ENCODE results near the gene CAMTA1. TPM values are rescaled to one million over a fixed set of nuclear protein-coding genes. Genes with fewer than 3 reads are reported as not detected.
"Not testable (repeated sequence)": the region's sequence is repeated elsewhere in the genome, so short reads cannot be mapped to it uniquely, and the experiment has no call there.

CAMTA1 gene
- total RNA-seq, 2 donors from 2014 or later: 36.5 to 57.5 TPM

DNA sequence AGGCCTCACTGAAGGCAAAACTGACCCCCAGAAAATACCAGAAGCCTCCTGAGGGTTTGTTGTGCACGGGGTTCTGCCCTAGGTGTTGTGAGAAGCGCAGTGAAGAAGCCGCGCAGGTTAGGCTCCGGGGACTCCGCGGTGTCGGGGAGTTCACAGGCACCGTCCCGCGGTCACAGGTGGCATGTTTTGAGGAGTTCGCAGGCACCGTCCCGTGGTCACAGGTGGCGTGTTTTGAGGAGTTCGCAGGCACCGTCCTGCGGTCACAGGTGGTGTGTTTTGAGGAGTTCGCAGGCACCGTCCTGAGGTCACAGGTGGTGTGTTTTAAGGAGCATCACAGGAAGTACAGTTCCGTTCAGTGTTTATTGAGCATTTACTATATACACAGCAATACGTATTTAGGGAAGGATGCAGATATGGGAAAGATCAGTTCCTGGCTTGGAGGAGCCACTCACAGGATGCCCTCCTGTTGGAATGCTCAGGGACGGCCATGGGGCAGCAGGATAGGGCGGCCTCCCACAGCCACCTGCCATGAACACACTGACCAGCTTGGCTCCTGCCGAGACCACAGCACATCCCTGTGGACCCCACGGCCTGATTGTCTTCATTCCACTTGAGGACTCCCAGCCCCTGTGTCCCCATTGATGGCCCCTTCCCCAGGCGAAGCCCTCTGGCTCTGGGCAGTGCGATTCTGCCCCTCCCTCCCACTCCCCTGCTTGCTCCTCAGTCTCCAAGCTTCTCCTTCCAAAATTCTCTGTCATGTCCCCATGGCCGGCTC is 899.8 kb downstream of the CAMTA1 start:
- DNase-seq (ENCODE audit: low spot score) (no peak), ATAC-seq (no peak)
- Mint-ChIP-seq H3K27me3 (peaks cover 11 to 14% of the 10 kb centered on the region in 2 donors), H3K27ac (peak overlapping the region in 1 of 2 donors; percentile 47), H3K9me3 (no peaks in the 10 kb centered on the region), H3K36me3 (no peaks in the 10 kb centered on the region), H3K4me1 (ENCODE audit: low read depth in 2 of 2) (no peaks in the 10 kb centered on the region), H3K4me3 (no peak overlapping the region)

DNA sequence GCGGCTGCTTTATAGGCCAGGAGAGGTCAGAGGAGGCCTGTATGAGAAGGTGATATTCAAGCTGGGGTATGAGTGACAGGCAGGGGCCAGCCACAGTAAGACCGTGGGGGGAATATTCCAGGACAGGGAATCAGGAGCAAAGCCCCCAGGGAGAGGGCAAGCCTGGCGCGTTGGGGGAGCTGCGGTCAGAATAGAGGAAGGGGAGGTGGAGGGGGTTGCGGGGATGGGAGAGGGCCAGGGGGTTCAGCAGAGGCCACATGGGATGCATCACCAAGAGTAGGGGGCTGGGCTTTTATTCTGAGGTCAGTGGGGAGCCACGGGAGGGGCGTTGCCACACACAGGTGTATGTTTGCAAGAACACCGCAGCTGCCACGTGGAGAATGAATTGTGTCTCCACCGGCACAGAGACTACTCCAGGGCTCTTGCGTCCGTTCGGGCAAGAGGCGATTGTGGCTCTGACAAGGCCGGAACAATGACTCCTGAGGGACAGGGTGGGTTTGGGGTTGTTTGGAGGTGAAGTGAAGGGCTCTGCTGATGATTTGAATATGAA is 901.1 kb downstream of the CAMTA1 start:
- DNase-seq (ENCODE audit: low spot score): no peak
- Mint-ChIP-seq H3K4me1 (ENCODE audit: low read depth in 2 of 2) (no peaks in the 10 kb centered on the region), H3K9me3 (no peaks in the 10 kb centered on the region), H3K27ac (no peak overlapping the region), H3K27me3 (peaks cover 14 to 17% of the 10 kb centered on the region in 2 donors), H3K36me3 (no peaks in the 10 kb centered on the region), H3K4me3 (no peak overlapping the region)
- no peak for ATAC-seq

DNA sequence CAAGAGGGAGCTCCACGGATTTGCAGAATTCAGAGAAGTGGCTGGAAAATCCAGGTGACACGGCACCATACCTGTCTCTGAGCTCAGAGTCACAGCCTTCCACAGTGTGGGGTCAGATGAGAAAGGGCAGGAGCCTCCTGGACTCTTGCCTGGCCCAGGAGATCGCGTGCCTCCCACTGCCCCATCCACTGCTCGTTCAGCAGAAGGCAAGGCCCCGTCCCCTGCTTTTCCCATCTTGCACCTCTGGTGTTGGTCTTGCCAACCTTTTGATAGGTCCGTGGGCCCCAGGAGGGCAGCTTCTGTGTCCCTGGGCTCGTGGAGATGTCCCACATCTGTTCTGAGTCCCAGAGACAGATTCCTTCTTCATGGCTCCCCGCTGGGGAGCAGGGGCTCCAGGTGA is 902.2 kb downstream of the CAMTA1 start:
- H3K27me3 Mint-ChIP-seq: peaks cover 14 to 21% of the 10 kb centered on the region in 2 donors
- DNase-seq (ENCODE audit: low spot score): no peak
- no peak overlapping the region for H3K4me3 Mint-ChIP-seq

DNA sequence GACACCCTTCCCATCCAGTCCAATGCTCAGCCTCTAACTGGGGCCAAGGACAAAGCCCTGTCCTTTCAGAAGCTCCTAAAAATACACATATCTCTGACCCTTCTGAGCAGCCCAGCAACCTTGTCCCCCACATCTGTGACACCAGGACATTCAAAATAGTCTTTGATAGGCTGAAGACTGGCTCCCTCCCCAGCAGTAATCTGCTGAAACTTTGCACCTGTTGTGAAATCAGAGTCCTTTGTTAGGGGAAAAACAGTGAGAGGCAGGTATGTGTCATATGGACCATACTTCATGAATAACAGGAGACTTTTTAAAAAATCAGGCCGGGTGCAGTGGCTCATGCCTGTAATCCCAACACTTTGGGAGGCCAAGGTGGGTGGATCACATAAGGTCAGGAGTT is 903.4 kb downstream of the CAMTA1 start:
- Mint-ChIP-seq H3K9me3 (no peaks in the 10 kb centered on the region), H3K4me1 (ENCODE audit: low read depth in 2 of 2) (no peaks in the 10 kb centered on the region), H3K27ac (no peak overlapping the region), H3K4me3 (no peak overlapping the region), H3K27me3 (peaks cover 15 to 27% of the 10 kb centered on the region in 2 donors), H3K36me3 (no peaks in the 10 kb centered on the region)
- no peak for ATAC-seq
- no peak for DNase-seq (ENCODE audit: low spot score)

More for the DNA sequence above, 902.2 kb downstream of the CAMTA1 start:
- no peak overlapping the region for H3K27ac Mint-ChIP-seq
- no peak for ATAC-seq
- H3K4me1 Mint-ChIP-seq (ENCODE audit: low read depth in 2 of 2): no peaks in the 10 kb centered on the region
- no peaks in the 10 kb centered on the region for H3K36me3 Mint-ChIP-seq
- no peaks in the 10 kb centered on the region for H3K9me3 Mint-ChIP-seq

DNA sequence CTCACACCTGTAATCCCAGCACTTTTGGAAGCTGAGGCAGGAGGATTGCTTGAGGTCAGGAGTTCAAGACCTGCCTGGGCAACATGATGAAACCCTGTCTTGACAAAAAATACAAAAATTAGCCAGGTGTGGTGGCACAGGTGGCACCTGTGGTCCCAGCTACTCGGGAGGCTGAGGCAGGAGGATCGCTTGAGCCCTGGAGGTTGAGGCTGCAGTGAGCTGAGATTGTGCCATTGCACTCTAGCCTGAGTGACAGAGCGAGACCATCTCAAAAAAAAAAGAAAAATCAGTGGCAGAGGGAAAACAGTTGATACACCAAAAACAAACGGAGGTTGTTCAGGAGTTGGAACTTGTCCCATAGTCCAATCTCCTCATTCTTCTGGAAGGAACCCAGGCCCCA is 904.1 kb downstream of the CAMTA1 start:
- not testable (repeated sequence) for H3K4me1 Mint-ChIP-seq (ENCODE audit: low read depth in 2 of 2); H3K9me3 Mint-ChIP-seq; DNase-seq (ENCODE audit: low spot score); H3K36me3 Mint-ChIP-seq; H3K27ac Mint-ChIP-seq; ATAC-seq; H3K4me3 Mint-ChIP-seq
- H3K27me3 Mint-ChIP-seq: peaks cover 20 to 32% of the 10 kb centered on the region in 2 donors

DNA sequence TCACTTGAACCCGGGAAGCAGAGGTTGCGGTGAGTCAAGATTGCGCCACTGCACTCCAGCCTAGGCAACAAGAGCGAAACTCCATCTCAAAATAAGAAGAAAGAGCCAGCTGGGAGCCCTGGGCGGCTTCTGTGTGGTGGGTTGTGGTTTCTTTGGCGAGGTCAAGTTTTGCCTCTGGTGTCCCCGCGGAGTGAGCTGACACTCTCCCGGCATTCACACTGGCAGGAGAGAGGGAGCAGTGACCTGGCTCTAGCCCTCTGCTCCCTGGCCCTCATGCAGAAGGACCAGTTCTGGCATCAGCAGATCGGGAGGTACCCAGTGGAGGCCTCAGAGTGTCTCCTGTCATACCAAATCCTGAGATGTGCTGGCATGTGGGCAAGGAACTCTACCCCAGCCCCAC is 904.8 kb downstream of the CAMTA1 start:
- ATAC-seq (no peak), DNase-seq (ENCODE audit: low spot score) (no peak)
- H3K36me3 Mint-ChIP-seq: no peaks in the 10 kb centered on the region
- H3K4me3 Mint-ChIP-seq: no peak overlapping the region
- H3K4me1 Mint-ChIP-seq (ENCODE audit: low read depth in 2 of 2): no peaks in the 10 kb centered on the region
- peaks cover 3% of the 10 kb centered on the region for H3K9me3 Mint-ChIP-seq
- peaks cover 28 to 36% of the 10 kb centered on the region in 2 donors for H3K27me3 Mint-ChIP-seq
- no peak overlapping the region for H3K27ac Mint-ChIP-seq

DNA sequence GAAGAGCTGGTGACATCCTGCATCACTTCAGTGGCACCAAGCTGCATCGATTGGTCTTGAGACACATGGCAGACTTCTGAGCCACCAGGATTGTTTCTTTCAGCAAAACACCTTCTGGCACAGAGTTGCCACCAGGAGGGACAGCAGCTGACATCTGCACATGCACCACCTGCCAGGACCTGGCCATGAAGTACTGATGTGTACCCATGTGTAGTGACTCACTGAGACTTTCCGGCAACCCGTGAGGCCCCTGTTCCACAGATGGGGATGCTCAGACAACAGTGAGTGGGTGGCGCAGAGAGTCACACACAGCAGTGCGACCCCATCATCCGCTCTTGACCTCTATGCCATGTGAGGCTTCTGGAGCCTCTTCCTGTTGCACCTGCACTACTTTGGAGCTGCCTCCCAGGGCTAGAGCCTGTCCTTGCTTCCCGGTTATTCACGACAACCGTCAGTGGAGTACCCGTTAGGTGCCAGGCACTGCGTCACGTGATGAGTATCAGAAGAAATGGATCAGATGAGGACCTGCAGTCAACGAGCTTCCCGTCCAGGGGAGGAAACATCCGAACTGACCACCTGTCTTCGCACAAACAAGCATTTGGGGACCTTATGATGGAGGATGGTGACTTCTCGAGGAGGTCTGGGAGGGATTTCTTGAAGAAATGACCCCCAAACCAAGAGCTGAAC is 905.4 kb downstream of the CAMTA1 start:
- peaks cover 25 to 34% of the 10 kb centered on the region in 2 donors for H3K27me3 Mint-ChIP-seq
- DNase-seq (ENCODE audit: low spot score) (no peak), ATAC-seq (no peak)
- H3K9me3 Mint-ChIP-seq: peaks cover 3% of the 10 kb centered on the region
- no peak overlapping the region for H3K27ac Mint-ChIP-seq
- H3K4me3 Mint-ChIP-seq: no peak overlapping the region
- no peaks in the 10 kb centered on the region for H3K36me3 Mint-ChIP-seq
- H3K4me1 Mint-ChIP-seq (ENCODE audit: low read depth in 2 of 2): no peaks in the 10 kb centered on the region

DNA sequence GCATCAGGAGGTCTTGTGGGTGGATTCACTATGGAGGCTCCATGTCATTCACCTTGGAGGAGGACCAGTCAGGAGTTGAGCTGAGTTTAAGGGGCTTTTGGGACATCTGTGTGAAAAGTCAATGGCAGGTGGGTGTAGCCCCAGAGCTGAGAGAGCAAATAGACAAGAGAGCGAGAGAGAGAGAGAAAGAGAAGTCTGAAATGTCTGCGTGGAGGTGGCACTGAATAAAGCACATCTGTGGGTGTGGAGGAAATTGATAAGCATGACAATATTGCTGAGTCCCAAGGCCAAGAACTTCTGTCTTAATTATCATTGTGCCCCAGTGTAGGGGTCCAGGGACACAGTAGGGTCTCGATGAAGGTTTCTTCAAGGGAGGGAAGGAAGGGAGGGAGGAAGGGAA is 906.3 kb downstream of the CAMTA1 start:
- no peak overlapping the region for H3K4me3 Mint-ChIP-seq
- no peak overlapping the region for H3K27ac Mint-ChIP-seq
- no peak for ATAC-seq
- peaks cover 19 to 29% of the 10 kb centered on the region in 2 donors for H3K27me3 Mint-ChIP-seq
- peaks cover 3% of the 10 kb centered on the region for H3K9me3 Mint-ChIP-seq
- no peaks in the 10 kb centered on the region for H3K4me1 Mint-ChIP-seq (ENCODE audit: low read depth in 2 of 2)
- H3K36me3 Mint-ChIP-seq: no peaks in the 10 kb centered on the region
- DNase-seq (ENCODE audit: low spot score): no peak

DNA sequence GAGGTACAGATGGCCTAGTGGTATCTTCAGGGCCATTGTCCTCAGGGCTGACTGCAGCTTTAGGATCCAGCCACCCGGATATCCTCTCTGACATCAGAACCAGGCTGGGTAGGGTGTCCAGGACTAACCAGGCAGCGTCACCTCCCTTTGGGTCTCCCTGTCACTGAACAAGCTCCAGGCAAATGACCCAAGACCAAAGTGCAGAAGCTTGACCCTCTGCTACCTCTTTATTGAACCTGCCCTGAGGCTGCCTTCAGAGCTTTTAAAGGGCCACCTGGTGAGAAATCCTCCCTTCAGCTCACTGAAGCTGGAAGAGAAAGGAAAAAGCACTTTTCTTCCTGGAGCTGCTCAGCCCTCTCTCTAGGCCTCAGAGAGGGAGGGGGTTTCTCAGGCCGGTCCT is 906.8 kb downstream of the CAMTA1 start:
- Mint-ChIP-seq H3K4me3 (no peak overlapping the region), H3K27ac (no peak overlapping the region), H3K9me3 (peaks cover 3% of the 10 kb centered on the region), H3K4me1 (ENCODE audit: low read depth in 2 of 2) (no peaks in the 10 kb centered on the region), H3K27me3 (peaks cover 15 to 25% of the 10 kb centered on the region in 2 donors), H3K36me3 (no peaks in the 10 kb centered on the region)
- no peak for ATAC-seq
- no peak for DNase-seq (ENCODE audit: low spot score)

DNA sequence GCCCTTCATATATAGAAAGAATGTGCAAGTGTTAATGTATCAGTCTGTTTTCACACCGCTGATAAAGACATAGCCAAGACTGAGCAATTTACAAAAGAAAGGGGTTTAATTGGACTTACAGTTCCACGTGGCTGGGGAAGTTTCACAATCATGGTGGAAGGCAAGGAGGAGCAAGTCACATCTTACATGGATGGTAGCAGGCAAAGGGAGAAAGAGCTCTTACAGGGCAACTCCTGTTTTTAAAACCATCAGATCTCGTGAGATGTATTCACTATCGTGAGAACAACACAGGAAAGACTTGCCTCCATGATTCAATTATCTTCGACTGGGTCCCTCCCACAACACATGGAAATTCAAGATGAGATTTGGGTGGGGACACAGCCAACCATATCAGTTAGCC is 907.8 kb downstream of the CAMTA1 start:
- not testable (repeated sequence) for H3K36me3 Mint-ChIP-seq; ATAC-seq; H3K4me1 Mint-ChIP-seq (ENCODE audit: low read depth in 2 of 2); H3K4me3 Mint-ChIP-seq; H3K27ac Mint-ChIP-seq; DNase-seq (ENCODE audit: low spot score); H3K9me3 Mint-ChIP-seq
- peaks cover 13 to 27% of the 10 kb centered on the region in 2 donors for H3K27me3 Mint-ChIP-seq

DNA sequence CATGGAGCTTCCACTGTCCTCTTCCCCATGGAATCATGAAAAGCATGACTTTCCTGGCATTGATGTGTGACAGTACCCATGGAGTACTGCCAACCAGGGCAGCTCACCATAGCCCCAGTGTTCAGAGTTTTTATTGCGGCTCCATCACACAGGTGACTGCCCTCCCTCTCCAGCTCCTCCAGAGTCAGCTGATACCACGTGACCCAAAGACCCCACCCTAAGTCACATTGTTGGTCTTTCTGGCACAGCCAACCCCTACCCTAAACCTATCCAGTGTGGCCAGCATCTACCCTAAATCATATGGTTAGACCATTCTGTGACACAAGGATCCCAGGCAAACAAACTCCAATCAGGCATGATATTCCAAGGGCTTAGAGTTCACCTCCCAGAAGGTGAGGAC is 908.4 kb downstream of the CAMTA1 start:
- Mint-ChIP-seq H3K27me3 (peaks cover 13 to 27% of the 10 kb centered on the region in 2 donors), H3K4me1 (ENCODE audit: low read depth in 2 of 2) (no peaks in the 10 kb centered on the region), H3K9me3 (peaks cover 3% of the 10 kb centered on the region), H3K4me3 (no peak overlapping the region), H3K27ac (no peak overlapping the region), H3K36me3 (no peaks in the 10 kb centered on the region)
- DNase-seq (ENCODE audit: low spot score): no peak
- no peak for ATAC-seq

DNA sequence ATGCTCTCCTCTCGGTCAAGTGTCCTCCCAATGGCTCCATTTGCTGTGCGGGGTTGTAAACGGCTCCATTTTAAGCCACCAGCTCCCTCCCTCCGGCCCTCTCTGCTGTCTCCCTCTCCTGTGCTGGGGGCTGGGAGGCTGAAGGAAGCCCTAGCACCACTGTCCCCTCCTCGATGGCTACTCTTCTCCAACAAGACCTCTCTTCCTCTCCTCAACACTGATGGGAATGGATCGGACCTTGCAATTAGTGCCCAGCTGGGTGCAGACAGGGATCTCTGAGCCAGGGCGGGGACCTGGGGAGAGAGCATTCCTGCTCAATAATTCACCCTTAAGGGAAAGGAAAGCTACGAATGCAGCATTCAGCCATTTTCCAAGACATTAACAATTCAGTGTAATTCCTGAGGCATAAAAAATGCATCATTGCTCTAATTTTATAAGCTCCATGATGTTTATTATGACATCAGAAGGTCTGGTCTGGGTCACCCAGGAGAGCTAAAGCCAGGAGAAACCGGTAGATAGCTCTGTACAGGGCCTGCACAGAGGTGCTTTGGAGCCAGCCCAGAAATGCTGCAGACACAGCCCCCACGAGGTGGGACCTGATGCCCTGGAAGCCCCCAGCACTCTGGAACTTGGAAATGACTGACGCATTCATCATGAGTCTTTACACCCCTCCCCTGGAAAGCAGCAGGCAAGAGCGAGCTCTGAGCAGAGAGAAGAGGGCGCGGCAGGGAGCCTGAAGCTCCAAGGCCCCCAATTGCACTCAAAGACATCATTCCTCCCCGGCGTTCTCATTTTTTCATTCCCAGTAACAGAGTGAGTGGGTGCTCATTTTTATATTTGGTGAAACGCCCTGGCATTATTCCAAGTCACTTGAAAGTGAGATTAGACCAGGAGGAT is 909.6 kb downstream of the CAMTA1 start:
- Mint-ChIP-seq H3K4me1 (ENCODE audit: low read depth in 2 of 2) (peaks cover 0 to 5% of the 10 kb centered on the region in 2 donors), H3K27ac (no peak overlapping the region)
- ATAC-seq: no peak

DNA sequence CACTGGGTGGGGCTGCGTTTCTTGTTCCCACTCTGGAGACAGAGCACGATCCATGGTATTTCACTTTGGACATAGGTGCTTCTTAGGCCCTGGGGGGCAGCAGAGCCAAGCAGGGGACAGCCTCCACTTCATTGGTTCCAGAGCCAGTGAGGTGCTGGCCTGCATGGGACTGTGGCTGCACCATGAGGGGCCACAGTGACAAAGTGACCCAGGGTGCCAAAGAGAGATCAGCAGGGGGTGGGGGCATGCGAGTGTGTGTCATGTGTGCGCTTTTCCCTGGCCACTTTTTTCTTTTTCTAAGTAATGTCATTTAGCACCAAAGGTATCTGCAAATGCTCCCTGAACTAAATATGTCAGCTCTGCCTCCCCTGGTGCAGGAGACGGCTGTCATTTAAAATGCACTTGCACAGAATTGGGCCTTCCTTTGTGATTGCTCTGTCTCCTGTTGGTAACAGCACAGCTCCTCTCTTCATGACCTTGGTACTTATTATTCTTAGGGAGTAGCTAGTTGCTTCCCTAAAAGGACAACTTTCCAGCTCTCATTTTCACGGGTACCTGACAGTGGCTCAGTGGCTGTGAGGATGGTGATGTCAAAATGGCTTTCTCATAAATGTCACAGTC is 910.4 kb downstream of the CAMTA1 start:
- Mint-ChIP-seq H3K27ac (no peak overlapping the region), H3K36me3 (no peaks in the 10 kb centered on the region), H3K9me3 (peaks cover 3% of the 10 kb centered on the region), H3K4me1 (ENCODE audit: low read depth in 2 of 2) (peaks cover 0 to 5% of the 10 kb centered on the region in 2 donors), H3K4me3 (no peak overlapping the region), H3K27me3 (peaks cover 13 to 34% of the 10 kb centered on the region in 2 donors)
- DNase-seq (ENCODE audit: low spot score): no peak
- no peak for ATAC-seq

More for the DNA sequence above, 909.6 kb downstream of the CAMTA1 start:
- Mint-ChIP-seq H3K4me3 (no peak overlapping the region), H3K36me3 (no peaks in the 10 kb centered on the region), H3K9me3 (peaks cover 3% of the 10 kb centered on the region), H3K27me3 (peaks cover 13 to 31% of the 10 kb centered on the region in 2 donors)
- DNase-seq (ENCODE audit: low spot score): no peak

Measured in natural killer cell treated with Interleukin-12 subunit alpha and Interleukin-12 subunit beta and Interleukin-15 and Interleukin-18, amount 100 ng/mL, for 72 hours (primary cell).